Astrocyte (in vitro differentiated cells and primary cell): ENCODE measurements around the gene ADAM19. TPM values are rescaled to one million over a fixed set of nuclear protein-coding genes. Genes with fewer than 3 reads are reported as not detected.

Experiments used
- DNase-seq: peaks from one replicate; pipeline ENCODE4 v3.0.0-alpha.2; 2010; ENCODE audit warnings: low read depth
- FAIRE-seq: peaks from 2 replicates; lab custom pipeline; 2011; peaks lifted over from hg19 to GRCh38; lab: Jason Lieb, UNC
- H2AFZ ChIP-seq: 2 replicates; pipeline ENCODE4 v1.6.0; 2012; ENCODE audit warnings: low read depth, low read length, inconsistent platforms
- H3K27ac ChIP-seq: 2 replicates; pipeline ENCODE4 v1.5.1; 2011; ENCODE audit warnings: low read depth, low read length, inconsistent platforms
- H3K27me3 ChIP-seq: 2 replicates; pipeline ENCODE4 v1.6.0; 2011; ENCODE audit warnings: low read length, inconsistent platforms; ENCODE audit not compliant: insufficient read depth
- H3K36me3 ChIP-seq: 2 replicates; pipeline ENCODE4 v1.5.1; 2011; ENCODE audit warnings: low read length, inconsistent platforms; ENCODE audit not compliant: insufficient read depth
- H3K4me1 ChIP-seq: 2 replicates; pipeline ENCODE4 v1.5.1; 2011; ENCODE audit warnings: low read length, inconsistent platforms; ENCODE audit not compliant: insufficient read depth
- H3K4me2 ChIP-seq: 2 replicates; pipeline ENCODE4 v1.6.0; 2012; ENCODE audit warnings: low read length, inconsistent platforms
- H3K4me3 ChIP-seq: 2 replicates; pipeline ENCODE4 v1.5.1; 2011; ENCODE audit warnings: low read depth, mild to moderate bottlenecking, low read length, inconsistent platforms; ENCODE audit not compliant: insufficient read depth
- H3K79me2 ChIP-seq: 2 replicates; pipeline ENCODE4 v1.6.0; 2012; ENCODE audit warnings: mild to moderate bottlenecking, low read length, inconsistent platforms; ENCODE audit not compliant: insufficient read depth
- H3K9ac ChIP-seq: 2 replicates; pipeline ENCODE4 v1.6.0; 2012; ENCODE audit warnings: mild to moderate bottlenecking, low read length, inconsistent platforms
- H3K9me3 ChIP-seq: 2 replicates; pipeline ENCODE4 v1.5.1; 2012; ENCODE audit warnings: low read depth, mild to moderate bottlenecking, low read length, inconsistent platforms; ENCODE audit not compliant: insufficient read depth
- H4K20me1 ChIP-seq: 2 replicates; pipeline ENCODE4 v1.6.0; 2012; ENCODE audit warnings: low read length, inconsistent platforms; ENCODE audit not compliant: insufficient read depth
- H3K27ac Mint-ChIP-seq: one replicate; pipeline ENCODE4 v1.8.0; 2021; ENCODE audit warnings: mild to moderate bottlenecking, mixed read lengths; ENCODE audit not compliant: unreplicated experiment
- H3K27me3 Mint-ChIP-seq: one replicate; pipeline ENCODE4 v1.8.0; 2021; ENCODE audit warnings: low read depth, mixed read lengths; ENCODE audit not compliant: unreplicated experiment
- H3K36me3 Mint-ChIP-seq: one replicate; pipeline ENCODE4 v1.8.0; 2021; ENCODE audit warnings: low read depth, mixed read lengths; ENCODE audit not compliant: unreplicated experiment
- H3K4me1 Mint-ChIP-seq: one replicate; pipeline ENCODE4 v1.8.0; 2021; ENCODE audit warnings: low read depth, mixed read lengths; ENCODE audit not compliant: unreplicated experiment
- H3K4me3 Mint-ChIP-seq: one replicate; pipeline ENCODE4 v1.8.0; 2021; ENCODE audit warnings: mild to moderate bottlenecking, moderate library complexity, mixed read lengths; ENCODE audit not compliant: unreplicated experiment
- H3K9me3 Mint-ChIP-seq: one replicate; pipeline ENCODE4 v1.8.0; 2021; ENCODE audit warnings: mild to moderate bottlenecking, mixed read lengths; ENCODE audit not compliant: unreplicated experiment
- EZH2 ChIP-seq: IDR thresholded peaks from 2 replicates; pipeline ENCODE4 v1.6.1; 2012; ENCODE audit warnings: mild to moderate bottlenecking, low read length, inconsistent platforms; ENCODE audit not compliant: insufficient read depth
- total RNA-seq: library from RNA; stranded (reverse); gene quantifications from 2 replicates; pipeline ENCODE4 v1.2.1, GENCODE V29; 2021
- TF ChIP-seq, protein P1 (sequence below): IDR thresholded peaks from 2 replicates; pipeline ENCODE4 v1.5.1; 2011; ENCODE audit warnings: low read depth, mild to moderate bottlenecking, inconsistent platforms, low read length, moderate library complexity; ENCODE audit not compliant: insufficient read depth

ADAM19 gene
- total RNA-seq, 1 donor from 2014 or later = 316 TPM

DNA sequence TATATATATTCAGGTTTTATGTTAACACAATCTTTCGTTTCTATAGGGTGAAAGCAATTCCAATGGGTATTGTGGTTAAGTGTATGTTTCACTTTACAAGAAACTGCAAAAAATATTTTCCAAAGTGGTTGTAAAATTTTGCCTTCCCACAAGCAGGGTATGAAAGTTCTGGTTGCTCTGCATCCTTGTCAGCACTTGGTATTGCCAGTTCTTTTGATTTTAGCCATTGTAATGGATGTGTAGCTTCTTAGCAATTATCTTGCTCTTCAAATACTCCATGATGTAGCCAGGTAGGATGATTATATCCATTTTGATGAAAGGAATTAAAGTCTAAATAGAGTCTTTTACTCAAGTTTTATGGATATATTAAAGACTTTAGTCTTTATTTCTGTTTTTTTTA, 9.1 kb upstream of the ADAM19 start:
- no peak for FAIRE-seq
- DNase-seq = no peak
- Mint-ChIP-seq H3K4me1 (no peaks in the 10 kb centered on the region), H3K4me3 (no peak overlapping the region), H3K27ac (no peak overlapping the region), H3K9me3 (peaks cover 2% of the 10 kb centered on the region), H3K27me3 (no peaks in the 10 kb centered on the region), H3K36me3 (no peaks in the 10 kb centered on the region)
- Histone ChIP-seq H3K4me2 (no peak overlapping the region), H3K9ac (no peak overlapping the region), H3K27me3 (no peaks in the 10 kb centered on the region), H3K36me3 (no peaks in the 10 kb centered on the region), H2AFZ (no peak overlapping the region), H3K4me1 (no peaks in the 10 kb centered on the region), H3K79me2 (no peaks in the 10 kb centered on the region), H3K27ac (no peak overlapping the region), H3K9me3 (no peaks in the 10 kb centered on the region), H3K4me3 (no peak overlapping the region), H4K20me1 (no peaks in the 10 kb centered on the region)
- no peak for TF ChIP-seq EZH2
- TF ChIP-seq, protein P1, sequence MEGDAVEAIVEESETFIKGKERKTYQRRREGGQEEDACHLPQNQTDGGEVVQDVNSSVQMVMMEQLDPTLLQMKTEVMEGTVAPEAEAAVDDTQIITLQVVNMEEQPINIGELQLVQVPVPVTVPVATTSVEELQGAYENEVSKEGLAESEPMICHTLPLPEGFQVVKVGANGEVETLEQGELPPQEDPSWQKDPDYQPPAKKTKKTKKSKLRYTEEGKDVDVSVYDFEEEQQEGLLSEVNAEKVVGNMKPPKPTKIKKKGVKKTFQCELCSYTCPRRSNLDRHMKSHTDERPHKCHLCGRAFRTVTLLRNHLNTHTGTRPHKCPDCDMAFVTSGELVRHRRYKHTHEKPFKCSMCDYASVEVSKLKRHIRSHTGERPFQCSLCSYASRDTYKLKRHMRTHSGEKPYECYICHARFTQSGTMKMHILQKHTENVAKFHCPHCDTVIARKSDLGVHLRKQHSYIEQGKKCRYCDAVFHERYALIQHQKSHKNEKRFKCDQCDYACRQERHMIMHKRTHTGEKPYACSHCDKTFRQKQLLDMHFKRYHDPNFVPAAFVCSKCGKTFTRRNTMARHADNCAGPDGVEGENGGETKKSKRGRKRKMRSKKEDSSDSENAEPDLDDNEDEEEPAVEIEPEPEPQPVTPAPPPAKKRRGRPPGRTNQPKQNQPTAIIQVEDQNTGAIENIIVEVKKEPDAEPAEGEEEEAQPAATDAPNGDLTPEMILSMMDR = no peak

DNA sequence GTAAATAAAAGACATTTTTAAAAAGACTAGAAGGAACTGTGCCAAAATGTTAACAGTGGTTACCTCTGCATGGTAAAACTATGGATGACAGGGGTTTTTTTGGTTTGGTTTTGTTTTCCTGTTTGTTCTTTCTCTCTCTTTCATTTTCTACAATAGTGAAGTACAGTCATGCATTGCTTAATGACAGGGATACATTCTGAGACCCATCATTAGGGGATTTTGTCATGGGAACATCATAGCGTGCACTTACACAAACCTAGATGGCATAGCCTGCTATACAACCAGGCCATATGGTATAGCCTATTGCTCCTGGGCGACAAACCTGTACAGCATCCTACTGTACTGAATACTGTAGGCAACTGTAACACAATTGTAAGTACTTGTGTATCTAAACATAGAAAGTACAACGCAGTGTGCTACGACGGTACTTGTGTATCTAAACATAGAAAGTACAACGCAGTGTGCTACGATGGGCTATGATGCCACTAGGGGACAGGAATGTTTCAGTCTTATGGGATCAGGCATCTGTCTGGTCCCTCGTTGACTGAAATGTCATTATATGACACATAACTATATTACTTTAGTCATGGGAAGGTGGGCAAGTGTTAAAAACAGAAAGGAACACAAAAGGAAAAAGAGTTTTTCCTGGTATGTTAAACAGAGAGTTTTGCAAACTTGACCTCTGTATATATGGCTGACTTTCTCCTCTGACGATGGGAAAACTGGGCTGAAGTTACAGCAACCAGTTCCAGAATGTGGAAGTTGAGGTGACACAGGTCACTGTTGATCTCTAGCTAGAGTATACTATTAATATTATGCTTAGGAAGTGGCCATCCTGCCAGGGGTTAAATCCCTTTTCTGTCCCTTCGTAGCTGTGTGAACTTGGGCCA, 7.4 kb upstream of the ADAM19 start:
- FAIRE-seq (no peak), DNase-seq (no peak)
- Mint-ChIP-seq H3K4me1 (peaks cover 2% of the 10 kb centered on the region), H3K36me3 (no peaks in the 10 kb centered on the region), H3K27me3 (no peaks in the 10 kb centered on the region), H3K4me3 (no peak overlapping the region), H3K27ac (no peak overlapping the region), H3K9me3 (peaks cover 2% of the 10 kb centered on the region)
- Histone ChIP-seq H3K27me3 (no peaks in the 10 kb centered on the region), H3K36me3 (no peaks in the 10 kb centered on the region), H3K27ac (no peak overlapping the region), H3K9me3 (no peaks in the 10 kb centered on the region), H2AFZ (no peak overlapping the region), H3K79me2 (no peaks in the 10 kb centered on the region), H3K9ac (no peak overlapping the region), H3K4me1 (peaks cover 7% of the 10 kb centered on the region), H3K4me2 (no peak overlapping the region), H3K4me3 (no peak overlapping the region), H4K20me1 (no peaks in the 10 kb centered on the region)
- TF ChIP-seq, protein P1 = no peak
- no peak for TF ChIP-seq EZH2

DNA sequence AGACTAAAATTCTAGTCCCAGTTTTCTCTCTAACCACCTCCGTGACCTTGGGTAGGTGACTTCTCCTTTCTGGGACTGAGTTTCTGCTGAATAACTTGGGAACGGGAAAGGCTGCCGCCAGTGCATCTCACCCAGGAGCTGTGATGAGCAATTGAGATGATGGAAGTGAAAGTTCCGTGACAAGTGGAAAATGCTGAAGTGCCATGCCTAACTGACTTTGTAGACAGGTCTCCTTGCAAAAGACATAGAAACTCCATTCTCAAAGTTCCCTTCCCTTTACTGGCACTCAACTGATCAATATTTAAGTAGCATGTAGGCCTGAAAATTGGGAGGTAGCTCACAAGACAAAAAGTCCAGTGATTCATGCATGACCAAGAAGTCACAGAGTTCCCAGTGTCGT, 6.3 kb upstream of the ADAM19 start:
- Histone ChIP-seq H3K79me2 (no peaks in the 10 kb centered on the region), H3K4me3 (no peak overlapping the region), H3K4me2 (no peak overlapping the region), H2AFZ (no peak overlapping the region), H3K27ac (no peak overlapping the region), H4K20me1 (no peaks in the 10 kb centered on the region), H3K9me3 (no peaks in the 10 kb centered on the region), H3K9ac (no peak overlapping the region), H3K27me3 (no peaks in the 10 kb centered on the region), H3K4me1 (peaks cover 7% of the 10 kb centered on the region), H3K36me3 (no peaks in the 10 kb centered on the region)
- TF ChIP-seq EZH2 = no peak
- TF ChIP-seq, protein P1 = no peak
- DNase-seq (no peak), FAIRE-seq (no peak)
- Mint-ChIP-seq H3K27ac (no peak overlapping the region), H3K4me3 (no peak overlapping the region), H3K9me3 (peaks cover 2% of the 10 kb centered on the region), H3K27me3 (no peaks in the 10 kb centered on the region), H3K4me1 (peaks cover 9% of the 10 kb centered on the region), H3K36me3 (no peaks in the 10 kb centered on the region)
